Measurements from ENCODE around the gene ZNF486.
"Not testable (repeated sequence)": the region's sequence is repeated elsewhere in the genome, so short reads cannot be mapped to it uniquely, and the experiment has no call there.

Gene ZNF486

GRCh38 chr19:20247016-20247683, 80.1 kb downstream of the ZNF486 start:
- H3K4me1 Mint-ChIP-seq (ENCODE audit: low read depth): no peaks in the 10 kb centered on the region
- no peaks in the 10 kb centered on the region for H3K36me3 Mint-ChIP-seq (ENCODE audit: low read depth)
- no peak overlapping the region for H3K27ac Mint-ChIP-seq
- no peaks in the 10 kb centered on the region for H3K27me3 Mint-ChIP-seq (ENCODE audit: low read depth)
- H3K9me3 Mint-ChIP-seq: peaks cover 34% of the 10 kb centered on the region
- no peak overlapping the region for H3K4me3 Mint-ChIP-seq
- no peak for DNase-seq (ENCODE audit: low spot score)

GRCh38 chr19:20248258-20248657, 81.2 kb downstream of the ZNF486 start:
- peaks cover 34% of the 10 kb centered on the region for H3K9me3 Mint-ChIP-seq
- not testable (repeated sequence) for H3K4me3 Mint-ChIP-seq; H3K36me3 Mint-ChIP-seq (ENCODE audit: low read depth); H3K4me1 Mint-ChIP-seq (ENCODE audit: low read depth); DNase-seq (ENCODE audit: low spot score); H3K27me3 Mint-ChIP-seq (ENCODE audit: low read depth); H3K27ac Mint-ChIP-seq

Measured in T-helper 2 cell treated with Interferon-gamma antibody and Interleukin-4, amounts not matched to agents 5 μg/mL and 100 μg/mL, for 36 hours (primary cell).